ENCODE measurements around the gene DCST1.

The DCST1 gene

DNA sequence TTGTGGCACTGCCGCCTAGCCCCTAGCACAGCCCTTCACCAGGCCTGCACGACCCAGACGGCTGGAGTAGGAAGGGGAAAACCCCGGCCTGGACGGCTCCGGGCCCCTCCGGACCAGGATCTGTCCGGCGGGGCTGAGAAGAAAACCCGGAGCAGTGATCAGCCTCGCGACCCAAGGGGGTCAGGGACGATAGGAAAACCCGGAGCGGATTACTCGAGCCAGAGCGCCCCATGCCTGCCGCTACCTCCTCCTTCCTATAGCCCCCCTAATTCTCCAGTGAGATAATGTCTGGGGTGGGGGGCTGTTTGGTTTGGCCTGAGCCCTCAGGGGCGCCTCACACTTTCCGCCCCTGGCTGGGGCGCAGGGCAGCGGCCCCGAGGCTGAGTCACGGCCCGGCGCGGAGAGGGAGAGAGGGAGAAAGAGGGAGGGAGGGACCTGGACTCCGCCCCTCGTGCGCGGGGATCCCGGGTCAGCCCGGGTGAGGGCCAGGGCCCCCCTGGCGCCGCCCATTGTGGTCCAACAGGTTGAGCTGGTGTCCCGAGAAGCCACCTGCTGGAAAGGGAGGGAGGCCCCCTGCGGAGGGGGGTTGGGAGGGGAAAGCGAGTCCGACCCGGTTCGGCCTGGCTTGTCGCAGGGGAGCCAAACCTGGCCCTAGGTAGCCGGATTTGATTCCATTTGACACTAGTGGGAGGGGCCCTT is 32.7 kb upstream of the DCST1 start:
- H3K4me3 ChIP-seq (ENCODE audit: control insufficient read depth in 1 of 7, extremely low read depth in 1 of 7, insufficient read depth in 4 of 7, low read depth in 2 of 7, low read length in 6 of 7): peak overlapping the region; percentile 54 to 95 (median 72)
- H3K9me3 ChIP-seq (ENCODE audit: control extremely low read depth in 1 of 5, control insufficient read depth in 4 of 5, insufficient read depth in 2 of 5, low read depth in 1 of 5, low read length in 4 of 5): no peaks in the 10 kb centered on the region
- H3K36me3 ChIP-seq (ENCODE audit: control insufficient read depth in 4 of 4, insufficient read depth in 4 of 4, low read length in 3 of 4): no peaks in the 10 kb centered on the region
- H3K27me3 ChIP-seq (replicated peaks in 2 of 5; ENCODE audit: control insufficient read depth in 4 of 5, insufficient read depth in 5 of 5, low read length in 4 of 5): no peaks in the 10 kb centered on the region
- DNase-seq: peak; percentile 84 to 92 (median 87)
- ChIA-PET POLR2A (interaction anchor here (0.6 to 0.8 kb wide), 3 partner anchors 28 to 41 kb away, joined by 3 read pairs; no protein-coding TSS in a partner anchor), CTCF (interaction anchor here (0.8 to 14.0 kb wide), 6 partner anchors 8 to 71 kb away, joined by 3 to 320 read pairs (median 26); partner anchors contain the start of genes CKS1B, FLAD1, LENEP and PBXIP1)
- under 1% methylated on average over 35 of the region's 43 CpGs for WGBS (ENCODE audit: insufficient coverage)
- H3K4me1 ChIP-seq (ENCODE audit: control extremely low read depth in 1 of 4, control insufficient read depth in 4 of 4, insufficient read depth in 4 of 4, low read length in 3 of 4): peaks cover 15 to 90% (median 86%) of the 10 kb centered on the region in 4 experiments
- H3K27ac ChIP-seq (ENCODE audit: insufficient read depth in 1 of 2, low read depth in 1 of 2, low read length in 2 of 2, poor library complexity in 1 of 2, severe bottlenecking in 2 of 2): peak overlapping the region; percentile 54 to 83

DNA sequence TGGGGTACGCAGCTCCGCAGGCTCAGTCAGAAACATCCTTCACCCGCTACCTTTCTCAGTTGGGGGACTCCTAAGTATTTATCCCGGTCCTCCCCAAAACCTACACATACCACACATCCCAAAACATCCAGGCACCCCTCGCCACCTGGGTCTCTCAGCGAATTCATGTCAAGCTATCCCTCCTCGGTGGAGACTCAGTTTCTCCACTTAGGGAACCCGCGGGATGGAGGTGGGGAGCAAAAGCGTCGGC is 32.3 kb upstream of the DCST1 start:
- no peak for DNase-seq
- H3K4me1 ChIP-seq (ENCODE audit: control extremely low read depth in 1 of 4, control insufficient read depth in 4 of 4, insufficient read depth in 4 of 4, low read length in 3 of 4): peaks cover 11 to 90% (median 86%) of the 10 kb centered on the region in 4 experiments
- H3K4me3 ChIP-seq (ENCODE audit: control insufficient read depth in 1 of 7, extremely low read depth in 1 of 7, insufficient read depth in 4 of 7, low read depth in 2 of 7, low read length in 6 of 7): peak overlapping the region; percentile 39 to 95 (median 72)
- H3K36me3 ChIP-seq (ENCODE audit: control insufficient read depth in 4 of 4, insufficient read depth in 4 of 4, low read length in 3 of 4): no peaks in the 10 kb centered on the region
- peak overlapping the region; percentile 54 to 83 for H3K27ac ChIP-seq (ENCODE audit: insufficient read depth in 1 of 2, low read depth in 1 of 2, low read length in 2 of 2, poor library complexity in 1 of 2, severe bottlenecking in 2 of 2)
- no peaks in the 10 kb centered on the region for H3K9me3 ChIP-seq (ENCODE audit: control extremely low read depth in 1 of 5, control insufficient read depth in 4 of 5, insufficient read depth in 2 of 5, low read depth in 1 of 5, low read length in 4 of 5)
- WGBS (ENCODE audit: insufficient coverage): 3% methylated on average over 6 of the region's 11 CpGs
- CTCF ChIA-PET: interaction anchor here (0.8 to 14.0 kb wide), 6 partner anchors 8 to 70 kb away, joined by 3 to 320 read pairs (median 26); partner anchors contain the start of genes CKS1B, FLAD1, LENEP and PBXIP1
- POLR2A ChIA-PET: interaction anchor here (0.8 kb wide), 2 partner anchors 40 to 41 kb away, joined by 3 read pairs; no protein-coding TSS in a partner anchor
- no peaks in the 10 kb centered on the region for H3K27me3 ChIP-seq (replicated peaks in 2 of 5; ENCODE audit: control insufficient read depth in 4 of 5, insufficient read depth in 5 of 5, low read length in 4 of 5)

- peak; percentile 96 to 98 (median 98) for DNase-seq
- 0% methylated on average over 29 of the region's 38 CpGs for WGBS (ENCODE audit: insufficient coverage)
- no peaks in the 10 kb centered on the region for H3K36me3 ChIP-seq (ENCODE audit: control insufficient read depth in 4 of 4, insufficient read depth in 4 of 4, low read length in 3 of 4)
- peak overlapping the region in 1 of 2 experiments; percentile 83 for H3K27ac ChIP-seq (ENCODE audit: insufficient read depth in 1 of 2, low read depth in 1 of 2, low read length in 2 of 2, poor library complexity in 1 of 2, severe bottlenecking in 2 of 2)
- ChIA-PET POLR2A (interaction anchor here (0.8 to 1.0 kb wide), 3 partner anchors 15 to 42 kb away, joined by 3 to 4 read pairs (median 3); no protein-coding TSS in a partner anchor), CTCF (interaction anchor here (0.7 to 14.0 kb wide), 7 partner anchors 15 to 70 kb away, joined by 3 to 320 read pairs (median 4); partner anchors contain the start of genes CKS1B, FLAD1, PBXIP1 and PYGO2)
- H3K4me3 ChIP-seq (ENCODE audit: control insufficient read depth in 1 of 7, extremely low read depth in 1 of 7, insufficient read depth in 4 of 7, low read depth in 2 of 7, low read length in 6 of 7): peak overlapping the region; percentile 39 to 95 (median 72)
- H3K9me3 ChIP-seq (ENCODE audit: control extremely low read depth in 1 of 5, control insufficient read depth in 4 of 5, insufficient read depth in 2 of 5, low read depth in 1 of 5, low read length in 4 of 5): no peaks in the 10 kb centered on the region
- peaks cover 11 to 90% (median 88%) of the 10 kb centered on the region in 4 experiments for H3K4me1 ChIP-seq (ENCODE audit: control extremely low read depth in 1 of 4, control insufficient read depth in 4 of 4, insufficient read depth in 4 of 4, low read length in 3 of 4)
- no peaks in the 10 kb centered on the region for H3K27me3 ChIP-seq (replicated peaks in 2 of 5; ENCODE audit: control insufficient read depth in 4 of 5, insufficient read depth in 5 of 5, low read length in 4 of 5)
Measured at GRCh38 chr1:155001675-155002463, 31.8 kb upstream of the DCST1 start.

DNA sequence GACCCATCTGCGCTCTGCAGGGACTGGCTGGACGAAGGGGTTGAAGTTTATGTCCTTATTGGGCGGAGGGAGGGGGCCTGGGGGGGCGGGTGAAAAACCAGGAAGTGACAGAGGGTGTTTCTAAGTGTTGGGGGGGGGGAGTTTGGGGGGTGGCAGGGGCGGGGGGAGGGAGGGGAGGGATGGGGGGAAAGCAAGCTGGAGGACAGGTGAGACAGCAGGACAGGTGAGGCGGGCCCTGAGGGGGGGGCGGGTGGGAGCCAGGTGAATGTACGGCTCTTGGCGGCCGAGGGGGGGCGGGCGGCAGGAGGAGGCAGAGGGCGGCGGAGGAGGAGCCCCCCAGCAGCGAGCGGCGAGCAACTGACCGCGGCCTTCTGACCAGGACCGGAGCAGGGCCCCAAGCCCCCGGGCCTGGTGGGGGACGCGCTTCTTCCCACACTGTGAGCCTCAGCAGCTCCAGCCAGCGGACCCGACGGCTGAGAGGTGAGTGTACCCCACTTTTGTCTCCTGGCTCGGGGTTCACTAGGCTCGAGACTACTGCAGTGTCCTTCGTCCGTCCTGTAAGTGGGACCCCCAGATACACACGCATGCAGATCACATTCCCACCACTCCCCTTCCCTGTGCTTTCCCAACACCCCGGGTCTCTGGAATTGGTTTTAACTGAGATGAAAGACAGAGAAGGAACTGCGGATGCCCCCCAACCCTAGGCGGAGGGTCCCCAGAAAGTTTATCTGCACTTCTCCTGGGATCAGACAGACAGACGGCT is 31.0 kb upstream of the DCST1 start, which contains the start of gene ZBTB7B:
Gene ZBTB7B, plus strand, starts transcription at position 339 of the 763 bp plus-strand sequence. CDS start 11,859 bp downstream, outside the sequence.
- Histone ChIP-seq H3K27ac (ENCODE audit: insufficient read depth in 1 of 2, low read depth in 1 of 2, low read length in 2 of 2, poor library complexity in 1 of 2, severe bottlenecking in 2 of 2) (peak within 1 kb of the TSS; percentile 40 to 83), H3K4me3 (ENCODE audit: control insufficient read depth in 1 of 7, extremely low read depth in 1 of 7, insufficient read depth in 4 of 7, low read depth in 2 of 7, low read length in 6 of 7) (peak within 1 kb of the TSS; percentile 73 to 95 (median 86)), H3K36me3 (ENCODE audit: control insufficient read depth in 4 of 4, insufficient read depth in 4 of 4, low read length in 3 of 4) (no peaks in the 10 kb centered on the region), H3K4me1 (ENCODE audit: control extremely low read depth in 1 of 4, control insufficient read depth in 4 of 4, insufficient read depth in 4 of 4, low read length in 3 of 4) (peaks cover 14 to 90% (median 88%) of the 10 kb centered on the region in 4 experiments), H3K9me3 (ENCODE audit: control extremely low read depth in 1 of 5, control insufficient read depth in 4 of 5, insufficient read depth in 2 of 5, low read depth in 1 of 5, low read length in 4 of 5) (no peaks in the 10 kb centered on the region), H3K27me3 (replicated peaks in 2 of 5; ENCODE audit: control insufficient read depth in 4 of 5, insufficient read depth in 5 of 5, low read length in 4 of 5) (no peaks in the 10 kb centered on the region)
- ChIA-PET CTCF (interaction anchor here (0.7 to 14.0 kb wide), 5 partner anchors 14 to 47 kb away, joined by 3 to 320 read pairs (median 4); partner anchors contain the start of genes CKS1B, FLAD1, PBXIP1 and PYGO2), POLR2A (interaction anchor here (1.0 to 1.2 kb wide), 2 partner anchors 9 to 14 kb away, joined by 3 to 4 read pairs; no protein-coding TSS in a partner anchor)
- WGBS (ENCODE audit: insufficient coverage): 0% methylated on average over 20 of the region's 35 CpGs
- DNase-seq: no peak

DNA sequence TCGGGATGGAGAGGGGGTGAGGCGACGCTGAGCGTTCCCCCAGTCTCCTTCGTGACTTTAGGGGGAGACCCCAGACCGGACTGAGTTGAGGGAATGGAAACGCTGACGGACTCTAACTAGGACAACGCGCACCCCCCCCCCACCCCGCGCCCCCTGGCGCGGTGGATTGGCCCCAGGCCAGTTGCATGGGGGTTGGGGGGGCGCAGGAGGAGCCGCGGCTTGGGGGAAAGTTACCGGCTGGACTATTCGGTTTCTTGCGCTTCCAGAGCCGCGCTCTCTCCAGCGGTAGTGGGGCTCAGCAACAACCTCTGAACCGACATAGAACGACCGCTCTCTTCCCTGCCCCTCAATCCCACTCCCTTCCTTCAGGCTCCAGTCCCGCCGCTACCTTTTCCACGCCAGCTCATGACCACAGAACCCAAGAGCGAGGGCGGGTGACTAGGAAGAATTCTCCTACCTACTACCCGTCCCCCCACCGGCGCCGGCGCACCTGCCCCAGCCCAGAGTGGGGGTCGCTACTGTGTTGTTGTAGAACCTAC is 30.3 kb upstream of the DCST1 start:
- WGBS (ENCODE audit: insufficient coverage): 0% methylated on average over 27 of the region's 37 CpGs
- Histone ChIP-seq H3K36me3 (ENCODE audit: control insufficient read depth in 4 of 4, insufficient read depth in 4 of 4, low read length in 3 of 4) (no peaks in the 10 kb centered on the region), H3K4me3 (ENCODE audit: control insufficient read depth in 1 of 7, extremely low read depth in 1 of 7, insufficient read depth in 4 of 7, low read depth in 2 of 7, low read length in 6 of 7) (peak overlapping the region; percentile 73 to 95 (median 86)), H3K27ac (ENCODE audit: insufficient read depth in 1 of 2, low read depth in 1 of 2, low read length in 2 of 2, poor library complexity in 1 of 2, severe bottlenecking in 2 of 2) (peak overlapping the region; percentile 40 to 78), H3K27me3 (replicated peaks in 2 of 5; ENCODE audit: control insufficient read depth in 4 of 5, insufficient read depth in 5 of 5, low read length in 4 of 5) (no peaks in the 10 kb centered on the region), H3K9me3 (ENCODE audit: control extremely low read depth in 1 of 5, control insufficient read depth in 4 of 5, insufficient read depth in 2 of 5, low read depth in 1 of 5, low read length in 4 of 5) (no peaks in the 10 kb centered on the region), H3K4me1 (ENCODE audit: control extremely low read depth in 1 of 4, control insufficient read depth in 4 of 4, insufficient read depth in 4 of 4, low read length in 3 of 4) (peaks cover 14 to 90% (median 88%) of the 10 kb centered on the region in 4 experiments)
- POLR2A ChIA-PET: interaction anchor here (1.2 kb wide), 1 partner anchor 8 kb away, joined by 3 read pairs; no protein-coding TSS in a partner anchor
- CTCF ChIA-PET: interaction anchor here (1.4 to 14.0 kb wide), 4 partner anchors 14 to 48 kb away, joined by 4 to 320 read pairs (median 118); partner anchors contain the start of genes CKS1B, FLAD1, PBXIP1 and SHC1
- DNase-seq: no peak

DNA sequence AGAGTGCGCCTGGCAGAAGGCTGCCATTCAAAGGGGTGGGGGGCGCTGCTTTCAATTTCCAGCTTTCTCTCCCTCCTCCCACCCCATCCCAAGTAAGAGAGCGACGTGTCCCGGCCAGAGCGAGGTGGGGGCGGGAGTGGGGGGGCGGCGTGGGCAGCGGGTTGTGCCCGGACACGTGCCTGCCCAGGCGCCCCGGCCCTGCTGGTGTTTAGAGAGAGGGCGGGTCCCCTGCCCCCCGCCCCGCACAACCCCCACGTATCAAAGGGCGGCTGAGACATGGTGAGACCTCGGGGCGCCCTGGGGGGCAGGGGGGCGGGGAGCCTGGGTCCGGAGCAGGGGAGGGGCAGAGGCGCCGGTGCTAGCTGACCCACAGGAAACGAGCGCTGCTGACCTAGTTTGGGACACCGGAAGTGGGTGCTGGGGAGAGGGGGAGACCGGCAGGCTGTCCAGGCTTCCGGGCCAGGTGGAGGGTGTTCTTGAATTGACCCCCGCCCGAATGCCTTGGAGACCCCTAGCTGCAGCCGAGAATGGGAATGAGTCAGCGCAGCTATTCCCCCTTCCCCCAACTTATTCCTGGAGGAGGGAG is 29.8 kb upstream of the DCST1 start:
- no peaks in the 10 kb centered on the region for H3K9me3 ChIP-seq (ENCODE audit: control extremely low read depth in 1 of 5, control insufficient read depth in 4 of 5, insufficient read depth in 2 of 5, low read depth in 1 of 5, low read length in 4 of 5)
- CTCF ChIA-PET: interaction anchor here (0.8 to 14.0 kb wide), 4 partner anchors 13 to 41 kb away, joined by 3 to 320 read pairs (median 118); partner anchors contain the start of genes CKS1B, FLAD1 and SHC1
- 0% methylated on average over 9 of the region's 34 CpGs for WGBS (ENCODE audit: insufficient coverage)
- peak overlapping the region in 1 of 2 experiments; percentile 78 for H3K27ac ChIP-seq (ENCODE audit: insufficient read depth in 1 of 2, low read depth in 1 of 2, low read length in 2 of 2, poor library complexity in 1 of 2, severe bottlenecking in 2 of 2)
- H3K4me3 ChIP-seq (ENCODE audit: control insufficient read depth in 1 of 7, extremely low read depth in 1 of 7, insufficient read depth in 4 of 7, low read depth in 2 of 7, low read length in 6 of 7): peak overlapping the region; percentile 73 to 95 (median 86)
- H3K27me3 ChIP-seq (replicated peaks in 2 of 5; ENCODE audit: control insufficient read depth in 4 of 5, insufficient read depth in 5 of 5, low read length in 4 of 5): no peaks in the 10 kb centered on the region
- no peaks in the 10 kb centered on the region for H3K36me3 ChIP-seq (ENCODE audit: control insufficient read depth in 4 of 4, insufficient read depth in 4 of 4, low read length in 3 of 4)
- no peak for DNase-seq
- peaks cover 14 to 90% (median 87%) of the 10 kb centered on the region in 4 experiments for H3K4me1 ChIP-seq (ENCODE audit: control extremely low read depth in 1 of 4, control insufficient read depth in 4 of 4, insufficient read depth in 4 of 4, low read length in 3 of 4)
- POLR2A ChIA-PET: interaction anchor here (1.2 kb wide), 1 partner anchor 8 kb away, joined by 3 read pairs; no protein-coding TSS in a partner anchor
